ENCODE results near the gene GLT8D1.

Gene GLT8D1

DNA sequence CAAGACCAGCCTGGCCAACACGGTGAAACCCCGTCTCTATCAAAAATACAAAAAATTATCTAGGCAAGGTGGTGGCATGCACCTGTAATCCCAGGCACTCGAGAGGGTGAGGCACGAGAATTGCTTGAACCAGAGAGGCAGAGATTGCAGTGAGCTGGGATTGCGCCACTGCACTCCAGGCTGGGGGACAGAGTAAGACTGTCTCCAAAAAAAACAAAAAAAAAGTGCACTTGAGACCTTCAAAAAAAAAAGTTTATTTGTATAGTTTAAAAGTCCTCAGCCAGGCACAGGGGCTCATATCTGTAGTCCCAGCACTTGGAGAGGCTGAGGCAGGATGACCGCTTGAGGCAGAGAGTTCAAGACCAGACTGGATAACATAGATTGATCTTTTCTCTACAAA, 22.0 kb downstream of the GLT8D1 start:
- no peak overlapping the region for H3K27ac ChIP-seq
- H3K4me1 ChIP-seq (ENCODE audit: control insufficient read depth in 1 of 2, insufficient read depth in 1 of 2, low read depth in 1 of 2, low read length in 1 of 2): peaks cover 16 to 21% of the 10 kb centered on the region in 2 experiments
- TF ChIP-seq, protein P1, sequence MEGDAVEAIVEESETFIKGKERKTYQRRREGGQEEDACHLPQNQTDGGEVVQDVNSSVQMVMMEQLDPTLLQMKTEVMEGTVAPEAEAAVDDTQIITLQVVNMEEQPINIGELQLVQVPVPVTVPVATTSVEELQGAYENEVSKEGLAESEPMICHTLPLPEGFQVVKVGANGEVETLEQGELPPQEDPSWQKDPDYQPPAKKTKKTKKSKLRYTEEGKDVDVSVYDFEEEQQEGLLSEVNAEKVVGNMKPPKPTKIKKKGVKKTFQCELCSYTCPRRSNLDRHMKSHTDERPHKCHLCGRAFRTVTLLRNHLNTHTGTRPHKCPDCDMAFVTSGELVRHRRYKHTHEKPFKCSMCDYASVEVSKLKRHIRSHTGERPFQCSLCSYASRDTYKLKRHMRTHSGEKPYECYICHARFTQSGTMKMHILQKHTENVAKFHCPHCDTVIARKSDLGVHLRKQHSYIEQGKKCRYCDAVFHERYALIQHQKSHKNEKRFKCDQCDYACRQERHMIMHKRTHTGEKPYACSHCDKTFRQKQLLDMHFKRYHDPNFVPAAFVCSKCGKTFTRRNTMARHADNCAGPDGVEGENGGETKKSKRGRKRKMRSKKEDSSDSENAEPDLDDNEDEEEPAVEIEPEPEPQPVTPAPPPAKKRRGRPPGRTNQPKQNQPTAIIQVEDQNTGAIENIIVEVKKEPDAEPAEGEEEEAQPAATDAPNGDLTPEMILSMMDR (IDR thresholded peaks at IDR 0.05): no peak
- no peak overlapping the region for H3K4me3 ChIP-seq (ENCODE audit: low read depth in 1 of 2, low read length in 1 of 2)
- H3K9me3 ChIP-seq: no peaks in the 10 kb centered on the region
- H3K36me3 ChIP-seq: peaks cover 10% of the 10 kb centered on the region
- no peaks in the 10 kb centered on the region for H3K27me3 ChIP-seq

DNA sequence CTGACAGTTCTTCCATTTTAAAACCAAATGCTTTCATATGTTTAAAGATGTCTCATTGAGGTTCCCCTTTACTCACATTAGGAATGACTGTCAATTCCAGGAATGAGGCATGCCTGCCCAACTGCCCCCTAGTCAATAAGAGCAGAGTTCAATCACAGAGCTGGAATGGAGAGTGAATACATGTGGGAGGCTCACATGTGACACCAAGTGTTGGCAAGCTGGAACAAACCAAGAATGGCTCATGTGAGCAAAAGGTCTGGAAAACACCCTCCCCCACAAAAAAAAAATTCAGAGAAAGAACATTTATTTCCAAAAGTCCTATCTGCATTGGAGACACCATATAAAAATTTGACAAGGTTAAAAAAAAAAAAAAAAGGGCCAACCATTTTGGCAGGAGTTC, 23.6 kb downstream of the GLT8D1 start:
- H3K4me1 ChIP-seq (ENCODE audit: control insufficient read depth in 1 of 2, insufficient read depth in 1 of 2, low read depth in 1 of 2, low read length in 1 of 2): peaks cover 16 to 21% of the 10 kb centered on the region in 2 experiments
- H3K27ac ChIP-seq: peak overlapping the region; percentile 42

DNA sequence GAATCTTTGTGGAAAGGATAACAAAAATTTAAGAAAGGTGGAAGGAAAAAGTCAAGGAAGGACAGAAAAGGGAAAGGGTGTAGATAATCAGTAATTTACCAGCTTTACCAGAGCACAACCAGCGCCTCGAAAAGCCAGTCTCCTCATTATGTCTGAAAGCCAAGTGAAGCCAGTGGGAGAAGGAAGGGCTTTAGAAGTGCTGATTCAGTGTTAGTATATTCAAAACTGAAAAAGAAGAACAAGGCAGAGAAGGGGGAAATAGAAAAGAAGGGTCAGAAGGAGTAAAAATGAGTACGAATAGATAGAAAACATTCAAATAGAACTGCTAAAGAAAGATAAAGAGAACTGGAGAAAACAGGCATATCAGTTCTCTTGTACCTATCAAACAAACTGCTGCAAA, 24.0 kb downstream of the GLT8D1 start:
- TF ChIP-seq, protein P1 (IDR thresholded peaks at IDR 0.05): no peak
- Histone ChIP-seq H3K4me3 (ENCODE audit: low read depth in 1 of 2, low read length in 1 of 2) (no peak overlapping the region), H3K4me1 (ENCODE audit: control insufficient read depth in 1 of 2, insufficient read depth in 1 of 2, low read depth in 1 of 2, low read length in 1 of 2) (peaks cover 15 to 17% of the 10 kb centered on the region in 2 experiments), H3K27me3 (no peaks in the 10 kb centered on the region), H3K9me3 (no peaks in the 10 kb centered on the region), H3K36me3 (peaks cover 30% of the 10 kb centered on the region), H3K27ac (peak overlapping the region; percentile 42)

More for the DNA sequence above, 23.6 kb downstream of the GLT8D1 start:
- no peaks in the 10 kb centered on the region for H3K27me3 ChIP-seq
- TF ChIP-seq, protein P1 (IDR thresholded peaks at IDR 0.05): no peak
- no peaks in the 10 kb centered on the region for H3K9me3 ChIP-seq
- H3K4me3 ChIP-seq (ENCODE audit: low read depth in 1 of 2, low read length in 1 of 2): no peak overlapping the region
- H3K36me3 ChIP-seq: peaks cover 26% of the 10 kb centered on the region

DNA sequence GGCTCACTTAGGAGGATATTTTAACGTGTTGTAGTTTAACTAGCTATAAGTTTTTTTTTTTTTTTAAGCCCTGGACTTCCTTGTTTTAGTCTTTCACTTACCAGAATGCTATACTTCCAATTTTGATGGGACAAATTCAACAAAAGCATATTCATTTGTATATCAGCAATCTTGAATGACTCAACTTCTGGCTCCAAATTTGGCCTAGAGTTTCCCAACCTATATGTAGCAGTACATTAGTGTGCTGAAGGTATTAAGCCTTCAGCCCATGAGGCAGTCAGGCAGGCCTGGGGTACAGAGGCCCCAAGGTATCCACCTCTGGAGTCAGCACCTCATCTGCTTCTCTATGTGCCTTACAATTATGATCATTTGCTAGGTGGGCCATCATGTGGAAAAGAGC, 25.8 kb downstream of the GLT8D1 start:
- Histone ChIP-seq H3K36me3 (peaks cover 42% of the 10 kb centered on the region), H3K4me3 (ENCODE audit: low read depth in 1 of 2, low read length in 1 of 2) (no peak overlapping the region), H3K27ac (no peak overlapping the region), H3K4me1 (ENCODE audit: control insufficient read depth in 1 of 2, insufficient read depth in 1 of 2, low read depth in 1 of 2, low read length in 1 of 2) (peaks cover 4 to 5% of the 10 kb centered on the region in 2 experiments), H3K27me3 (no peaks in the 10 kb centered on the region), H3K9me3 (no peaks in the 10 kb centered on the region)
- TF ChIP-seq, protein P1 (IDR thresholded peaks at IDR 0.05): no peak

DNA sequence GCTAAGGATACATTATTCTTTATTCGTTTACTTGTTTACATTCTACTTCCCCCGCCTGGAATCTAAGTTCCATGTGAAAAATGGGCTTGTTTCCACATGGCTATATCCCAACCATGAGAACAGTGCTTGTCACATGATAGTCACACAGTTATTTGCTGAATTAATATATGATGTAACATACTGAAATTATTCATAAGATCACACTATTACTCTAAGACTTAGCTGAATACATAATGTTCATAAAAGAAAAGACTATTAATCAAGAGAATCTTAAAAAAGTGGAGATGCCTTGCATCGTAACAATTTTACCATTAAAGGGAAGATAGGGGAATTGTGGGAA, 26.4 kb downstream of the GLT8D1 start:
- H3K4me3 ChIP-seq (ENCODE audit: low read depth in 1 of 2, low read length in 1 of 2): no peak overlapping the region
- TF ChIP-seq, protein P1 (IDR thresholded peaks at IDR 0.05): no peak
- no peak overlapping the region for H3K27ac ChIP-seq
- peaks cover 45% of the 10 kb centered on the region for H3K36me3 ChIP-seq
- H3K9me3 ChIP-seq: no peaks in the 10 kb centered on the region
- H3K27me3 ChIP-seq: no peaks in the 10 kb centered on the region
- H3K4me1 ChIP-seq (ENCODE audit: control insufficient read depth in 1 of 2, insufficient read depth in 1 of 2, low read depth in 1 of 2, low read length in 1 of 2): no peaks in the 10 kb centered on the region

All from neutrophil (primary cell).